Astrocyte (in vitro differentiated cells and primary cell): ENCODE results near the gene TPX2. TPM values are rescaled to one million over a fixed set of nuclear protein-coding genes. Genes with fewer than 3 reads are reported as not detected.

Source experiments
- DNase-seq: peaks from one replicate; pipeline ENCODE4 v3.0.0-alpha.2; 2010; ENCODE audit warnings: low read depth
- FAIRE-seq: peaks from 2 replicates; lab custom pipeline; 2011; peaks lifted over from hg19 to GRCh38; lab: Jason Lieb, UNC
- H2AFZ ChIP-seq: 2 replicates; pipeline ENCODE4 v1.6.0; 2012; ENCODE audit warnings: low read depth, low read length, inconsistent platforms
- H3K27ac ChIP-seq: 2 replicates; pipeline ENCODE4 v1.5.1; 2011; ENCODE audit warnings: low read depth, low read length, inconsistent platforms
- H3K27me3 ChIP-seq: 2 replicates; pipeline ENCODE4 v1.6.0; 2011; ENCODE audit warnings: low read length, inconsistent platforms; ENCODE audit not compliant: insufficient read depth
- H3K36me3 ChIP-seq: 2 replicates; pipeline ENCODE4 v1.5.1; 2011; ENCODE audit warnings: low read length, inconsistent platforms; ENCODE audit not compliant: insufficient read depth
- H3K4me1 ChIP-seq: 2 replicates; pipeline ENCODE4 v1.5.1; 2011; ENCODE audit warnings: low read length, inconsistent platforms; ENCODE audit not compliant: insufficient read depth
- H3K4me2 ChIP-seq: 2 replicates; pipeline ENCODE4 v1.6.0; 2012; ENCODE audit warnings: low read length, inconsistent platforms
- H3K4me3 ChIP-seq: 2 replicates; pipeline ENCODE4 v1.5.1; 2011; ENCODE audit warnings: low read depth, mild to moderate bottlenecking, low read length, inconsistent platforms; ENCODE audit not compliant: insufficient read depth
- H3K79me2 ChIP-seq: 2 replicates; pipeline ENCODE4 v1.6.0; 2012; ENCODE audit warnings: mild to moderate bottlenecking, low read length, inconsistent platforms; ENCODE audit not compliant: insufficient read depth
- H3K9ac ChIP-seq: 2 replicates; pipeline ENCODE4 v1.6.0; 2012; ENCODE audit warnings: mild to moderate bottlenecking, low read length, inconsistent platforms
- H3K9me3 ChIP-seq: 2 replicates; pipeline ENCODE4 v1.5.1; 2012; ENCODE audit warnings: low read depth, mild to moderate bottlenecking, low read length, inconsistent platforms; ENCODE audit not compliant: insufficient read depth
- H4K20me1 ChIP-seq: 2 replicates; pipeline ENCODE4 v1.6.0; 2012; ENCODE audit warnings: low read length, inconsistent platforms; ENCODE audit not compliant: insufficient read depth
- H3K27ac Mint-ChIP-seq: one replicate; pipeline ENCODE4 v1.8.0; 2021; ENCODE audit warnings: mild to moderate bottlenecking, mixed read lengths; ENCODE audit not compliant: unreplicated experiment
- H3K27me3 Mint-ChIP-seq: one replicate; pipeline ENCODE4 v1.8.0; 2021; ENCODE audit warnings: low read depth, mixed read lengths; ENCODE audit not compliant: unreplicated experiment
- H3K36me3 Mint-ChIP-seq: one replicate; pipeline ENCODE4 v1.8.0; 2021; ENCODE audit warnings: low read depth, mixed read lengths; ENCODE audit not compliant: unreplicated experiment
- H3K4me1 Mint-ChIP-seq: one replicate; pipeline ENCODE4 v1.8.0; 2021; ENCODE audit warnings: low read depth, mixed read lengths; ENCODE audit not compliant: unreplicated experiment
- H3K4me3 Mint-ChIP-seq: one replicate; pipeline ENCODE4 v1.8.0; 2021; ENCODE audit warnings: mild to moderate bottlenecking, moderate library complexity, mixed read lengths; ENCODE audit not compliant: unreplicated experiment
- H3K9me3 Mint-ChIP-seq: one replicate; pipeline ENCODE4 v1.8.0; 2021; ENCODE audit warnings: mild to moderate bottlenecking, mixed read lengths; ENCODE audit not compliant: unreplicated experiment
- EZH2 ChIP-seq: IDR thresholded peaks from 2 replicates; pipeline ENCODE4 v1.6.1; 2012; ENCODE audit warnings: mild to moderate bottlenecking, low read length, inconsistent platforms; ENCODE audit not compliant: insufficient read depth
- total RNA-seq: library from RNA; stranded (reverse); gene quantifications from 2 replicates; pipeline ENCODE4 v1.2.1, GENCODE V29; 2021
- TF ChIP-seq, protein P1 (sequence below): IDR thresholded peaks from 2 replicates; pipeline ENCODE4 v1.5.1; 2011; ENCODE audit warnings: low read depth, mild to moderate bottlenecking, inconsistent platforms, low read length, moderate library complexity; ENCODE audit not compliant: insufficient read depth

The TPX2 gene
- total RNA-seq, 1 donor from 2014 or later: 41.6 TPM

- Histone ChIP-seq H3K4me1 (no peaks in the 10 kb centered on the region), H3K4me3 (no peak overlapping the region), H3K36me3 (peaks cover 38% of the 10 kb centered on the region), H3K4me2 (no peak overlapping the region), H2AFZ (no peak overlapping the region), H3K9me3 (no peaks in the 10 kb centered on the region), H3K27ac (no peak overlapping the region), H3K27me3 (no peaks in the 10 kb centered on the region), H4K20me1 (no peaks in the 10 kb centered on the region), H3K79me2 (peaks cover 2% of the 10 kb centered on the region), H3K9ac (no peak overlapping the region)
- peaks cover 2% of the 10 kb centered on the region for H3K4me1 Mint-ChIP-seq
- peaks cover 4% of the 10 kb centered on the region for H3K36me3 Mint-ChIP-seq
- FAIRE-seq: no peak
- H3K4me3 Mint-ChIP-seq: no peak overlapping the region
- H3K27ac Mint-ChIP-seq: no peak overlapping the region
- TF ChIP-seq, protein P1, sequence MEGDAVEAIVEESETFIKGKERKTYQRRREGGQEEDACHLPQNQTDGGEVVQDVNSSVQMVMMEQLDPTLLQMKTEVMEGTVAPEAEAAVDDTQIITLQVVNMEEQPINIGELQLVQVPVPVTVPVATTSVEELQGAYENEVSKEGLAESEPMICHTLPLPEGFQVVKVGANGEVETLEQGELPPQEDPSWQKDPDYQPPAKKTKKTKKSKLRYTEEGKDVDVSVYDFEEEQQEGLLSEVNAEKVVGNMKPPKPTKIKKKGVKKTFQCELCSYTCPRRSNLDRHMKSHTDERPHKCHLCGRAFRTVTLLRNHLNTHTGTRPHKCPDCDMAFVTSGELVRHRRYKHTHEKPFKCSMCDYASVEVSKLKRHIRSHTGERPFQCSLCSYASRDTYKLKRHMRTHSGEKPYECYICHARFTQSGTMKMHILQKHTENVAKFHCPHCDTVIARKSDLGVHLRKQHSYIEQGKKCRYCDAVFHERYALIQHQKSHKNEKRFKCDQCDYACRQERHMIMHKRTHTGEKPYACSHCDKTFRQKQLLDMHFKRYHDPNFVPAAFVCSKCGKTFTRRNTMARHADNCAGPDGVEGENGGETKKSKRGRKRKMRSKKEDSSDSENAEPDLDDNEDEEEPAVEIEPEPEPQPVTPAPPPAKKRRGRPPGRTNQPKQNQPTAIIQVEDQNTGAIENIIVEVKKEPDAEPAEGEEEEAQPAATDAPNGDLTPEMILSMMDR: no peak
- no peak for TF ChIP-seq EZH2
- H3K27me3 Mint-ChIP-seq: no peaks in the 10 kb centered on the region
- DNase-seq: no peak
- no peaks in the 10 kb centered on the region for H3K9me3 Mint-ChIP-seq
Measured at GRCh38 chr20:31797364-31797763, 58.3 kb downstream of the TPX2 start.

- TF ChIP-seq, protein P1: no peak
- TF ChIP-seq EZH2: no peak
- H3K4me2 ChIP-seq: no peak overlapping the region
- no peaks in the 10 kb centered on the region for H3K4me1 ChIP-seq
- H3K4me3 ChIP-seq: no peak overlapping the region
- DNase-seq (no peak), FAIRE-seq (no peak)
- peaks cover 31% of the 10 kb centered on the region for H3K36me3 ChIP-seq
- no peak overlapping the region for H2AFZ ChIP-seq
- no peaks in the 10 kb centered on the region for H3K27me3 Mint-ChIP-seq
- H3K9me3 Mint-ChIP-seq: no peaks in the 10 kb centered on the region
- H3K27me3 ChIP-seq: no peaks in the 10 kb centered on the region
- H3K4me3 Mint-ChIP-seq: no peak overlapping the region
- no peak overlapping the region for H3K27ac ChIP-seq
- H3K9me3 ChIP-seq: no peaks in the 10 kb centered on the region
- H3K4me1 Mint-ChIP-seq: peaks cover 3% of the 10 kb centered on the region
- no peaks in the 10 kb centered on the region for H4K20me1 ChIP-seq
- no peak overlapping the region for H3K27ac Mint-ChIP-seq
- H3K79me2 ChIP-seq: no peaks in the 10 kb centered on the region
- H3K36me3 Mint-ChIP-seq: no peaks in the 10 kb centered on the region
- H3K9ac ChIP-seq: no peak overlapping the region
Measured at GRCh38 chr20:31801508-31801907, 62.4 kb downstream of the TPX2 start.

GRCh38 chr20:31803552-31804291 is 64.6 kb downstream of the TPX2 start:
- DNase-seq (no peak), FAIRE-seq (no peak)
- Histone ChIP-seq H3K9me3 (no peaks in the 10 kb centered on the region), H3K4me2 (no peak overlapping the region), H3K36me3 (peaks cover 25% of the 10 kb centered on the region), H3K27ac (no peak overlapping the region), H4K20me1 (no peaks in the 10 kb centered on the region), H3K79me2 (no peaks in the 10 kb centered on the region), H3K4me1 (no peaks in the 10 kb centered on the region), H2AFZ (no peak overlapping the region), H3K9ac (no peak overlapping the region), H3K4me3 (no peak overlapping the region), H3K27me3 (no peaks in the 10 kb centered on the region)
- Mint-ChIP-seq H3K36me3 (no peaks in the 10 kb centered on the region), H3K27me3 (no peaks in the 10 kb centered on the region), H3K27ac (no peak overlapping the region), H3K9me3 (no peaks in the 10 kb centered on the region), H3K4me3 (no peak overlapping the region), H3K4me1 (peaks cover 3% of the 10 kb centered on the region)
- TF ChIP-seq, protein P1: no peak
- TF ChIP-seq EZH2: no peak
